GM13977 (cell line): Measurements from ENCODE around the gene MACROH2A1.

Experiments
- DNase-seq: peaks from one replicate; pipeline ENCODE4 v3.0.0; 2012; ENCODE audit warnings: low spot score
- CTCF ChIP-seq: IDR thresholded peaks from 2 replicates; pipeline ENCODE4 v1.5.1; 2012; ENCODE audit warnings: mild to moderate bottlenecking, control low read depth; ENCODE audit not compliant: insufficient read depth; ENCODE audit errors: extremely low read depth, missing control alignments
- in situ Hi-C: fragments of 300-500 bp; cut with MboI; formaldehyde crosslinking; loops from one replicate; pipeline ENCODE4 v1.12.0; 2022; ENCODE audit warnings: low sequenced_read_pairs, low pct_unique_long_range_greater_than_20kb, mixed read lengths, inconsistent platforms; ENCODE audit not compliant: unreplicated experiment

MACROH2A1 gene

GRCh38 chr5:135435467-135436330, 36.7 kb upstream of the MACROH2A1 start:
- in situ Hi-C loops, result no loop called here
- TF ChIP-seq CTCF, result no peak
- DNase-seq, result no peak

- DNase-seq, result no peak
- TF ChIP-seq CTCF, result no peak
- in situ Hi-C loops, result no loop called here
Observed at GRCh38 chr5:135434591-135435466, 35.8 kb upstream of the MACROH2A1 start.

GRCh38 chr5:135433681-135434426, 34.8 kb upstream of the MACROH2A1 start:
- in situ Hi-C loops, result no loop called here
- TF ChIP-seq CTCF, result no peak
- DNase-seq, result no peak

- in situ Hi-C loops, result no loop called here
- TF ChIP-seq CTCF, result no peak
- DNase-seq, result no peak
Observed at GRCh38 chr5:135432113-135432512, 33.1 kb upstream of the MACROH2A1 start.

DNA sequence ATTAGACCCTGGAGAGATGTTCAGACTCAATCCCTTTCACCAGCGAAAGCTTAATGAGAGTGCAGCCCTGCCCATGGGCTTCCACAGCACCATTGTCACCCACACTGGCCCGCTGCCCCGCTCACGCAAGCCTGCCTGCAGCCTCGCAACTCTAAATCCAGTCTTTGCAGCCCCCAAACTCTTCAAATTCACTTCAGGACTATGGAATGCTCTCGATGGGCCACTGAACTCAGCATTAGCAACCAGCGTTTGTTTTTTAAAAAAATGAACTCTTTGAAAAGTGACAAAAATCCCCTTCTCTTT, 31.1 kb upstream of the MACROH2A1 start:
- DNase-seq, result no peak
- TF ChIP-seq CTCF, result no peak
- in situ Hi-C loops, result no loop called here
